Stomach (tissue), 4 donors: ENCODE results near the gene ANKRD33B.

ENCODE experiments used
- POLR2A ChIP-seq, 4 donors: fragments of 450-650 bp; IDR thresholded peaks; one replicate each; pipeline ENCODE4 v1.6.1; 2016; ENCODE audit warnings: antibody characterized with exemption in 4 of 4, control low read depth in 2 of 4, mild to moderate bottlenecking in 1 of 4, moderate library complexity in 1 of 4
- POLR2AphosphoS5 ChIP-seq, 3 donors: sonication (generic); formaldehyde crosslinking; IDR thresholded peaks; one replicate each; pipeline ENCODE4 v1.6.1; 2016; ENCODE audit warnings: antibody characterized with exemption in 3 of 3
- TF ChIP-seq, protein P1 (sequence below), 7 experiments: fragments of 450-650 bp in 4 of 7; fragments of 200-600 bp in 3 of 7; sonication (generic) in 3 of 7; IDR thresholded peaks; one replicate each; pipeline ENCODE4 v1.5.1; 2016 to 2019; ENCODE audit warnings: antibody characterized with exemption in 7 of 7, control low read depth in 2 of 7, mild to moderate bottlenecking in 1 of 7

DNA sequence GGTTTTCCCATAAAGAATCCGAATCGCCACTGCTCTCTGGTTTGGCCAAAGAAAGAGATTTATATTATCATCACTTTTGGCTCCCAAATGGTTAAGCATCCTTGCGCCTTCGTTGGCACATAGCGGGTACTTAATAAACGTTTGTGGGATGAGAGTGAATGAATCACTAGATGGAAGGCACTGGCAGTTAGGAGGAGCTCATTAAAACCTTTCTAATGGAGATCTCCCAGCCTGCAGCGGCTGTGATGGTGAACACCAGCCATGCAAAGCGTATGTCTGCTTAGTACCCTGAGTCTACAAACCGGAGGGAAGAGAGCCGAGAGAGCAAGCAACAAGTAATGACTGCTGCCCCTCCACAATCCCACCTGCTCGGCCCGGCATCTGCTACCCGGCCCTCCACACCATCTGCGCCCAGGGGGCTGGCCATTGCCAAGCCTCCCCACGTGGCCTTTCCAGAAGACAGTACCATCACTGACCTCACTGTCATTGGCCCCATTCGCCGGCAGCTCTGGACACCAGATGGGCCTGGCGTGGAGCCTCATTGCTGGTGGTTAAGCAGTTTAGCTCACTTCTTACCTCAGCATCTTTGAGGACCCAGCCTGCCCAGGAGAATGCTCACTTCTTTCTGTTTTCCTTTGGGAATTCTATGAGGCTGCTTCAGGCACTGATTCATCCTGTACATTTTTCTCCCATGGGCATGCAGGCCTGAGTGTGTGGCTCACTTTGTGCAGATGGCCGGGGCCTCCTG is 39.3 kb upstream of the ANKRD33B start:
- TF ChIP-seq, protein P1, sequence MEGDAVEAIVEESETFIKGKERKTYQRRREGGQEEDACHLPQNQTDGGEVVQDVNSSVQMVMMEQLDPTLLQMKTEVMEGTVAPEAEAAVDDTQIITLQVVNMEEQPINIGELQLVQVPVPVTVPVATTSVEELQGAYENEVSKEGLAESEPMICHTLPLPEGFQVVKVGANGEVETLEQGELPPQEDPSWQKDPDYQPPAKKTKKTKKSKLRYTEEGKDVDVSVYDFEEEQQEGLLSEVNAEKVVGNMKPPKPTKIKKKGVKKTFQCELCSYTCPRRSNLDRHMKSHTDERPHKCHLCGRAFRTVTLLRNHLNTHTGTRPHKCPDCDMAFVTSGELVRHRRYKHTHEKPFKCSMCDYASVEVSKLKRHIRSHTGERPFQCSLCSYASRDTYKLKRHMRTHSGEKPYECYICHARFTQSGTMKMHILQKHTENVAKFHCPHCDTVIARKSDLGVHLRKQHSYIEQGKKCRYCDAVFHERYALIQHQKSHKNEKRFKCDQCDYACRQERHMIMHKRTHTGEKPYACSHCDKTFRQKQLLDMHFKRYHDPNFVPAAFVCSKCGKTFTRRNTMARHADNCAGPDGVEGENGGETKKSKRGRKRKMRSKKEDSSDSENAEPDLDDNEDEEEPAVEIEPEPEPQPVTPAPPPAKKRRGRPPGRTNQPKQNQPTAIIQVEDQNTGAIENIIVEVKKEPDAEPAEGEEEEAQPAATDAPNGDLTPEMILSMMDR (IDR thresholded peaks at IDR 0.05) = no peak
- TF ChIP-seq POLR2AphosphoS5 (IDR thresholded peaks at IDR 0.05) (no peak), POLR2A (IDR thresholded peaks at IDR 0.05) (no peak)
